Activated naive CD8-positive, alpha-beta T cell (primary cell): ENCODE results near the gene PEG3.

Experiments used
- H3K27ac Mint-ChIP-seq: one replicate; pipeline ENCODE4 v1.8.0; 2021; ENCODE audit warnings: mixed read lengths
- H3K27me3 Mint-ChIP-seq: one replicate; pipeline ENCODE4 v1.8.0; 2021; ENCODE audit warnings: mixed read lengths
- H3K36me3 Mint-ChIP-seq: one replicate; pipeline ENCODE4 v1.8.0; 2021; ENCODE audit warnings: mixed read lengths
- H3K4me1 Mint-ChIP-seq: one replicate; pipeline ENCODE4 v1.8.0; 2021; ENCODE audit warnings: low read depth, mixed read lengths
- H3K4me3 Mint-ChIP-seq: one replicate; pipeline ENCODE4 v1.8.0; 2021; ENCODE audit warnings: mild to moderate bottlenecking, mixed read lengths
- H3K9me3 Mint-ChIP-seq: one replicate; pipeline ENCODE4 v1.8.0; 2021; ENCODE audit warnings: low read depth, mixed read lengths

The PEG3 gene

GRCh38 chr19:56832352-56832928 is 8.1 kb downstream of the PEG3 start:
- peaks cover 43% of the 10 kb centered on the region for H3K9me3 Mint-ChIP-seq
- H3K27me3 Mint-ChIP-seq: peaks cover 4% of the 10 kb centered on the region
- H3K4me1 Mint-ChIP-seq: no peaks in the 10 kb centered on the region
- H3K27ac Mint-ChIP-seq: no peak overlapping the region
- H3K36me3 Mint-ChIP-seq: peaks cover 17% of the 10 kb centered on the region
- H3K4me3 Mint-ChIP-seq: no peak overlapping the region

- no peak overlapping the region for H3K27ac Mint-ChIP-seq
- peaks cover 1% of the 10 kb centered on the region for H3K27me3 Mint-ChIP-seq
- H3K36me3 Mint-ChIP-seq: peaks cover 14% of the 10 kb centered on the region
- no peaks in the 10 kb centered on the region for H3K4me1 Mint-ChIP-seq
- H3K9me3 Mint-ChIP-seq: peaks cover 46% of the 10 kb centered on the region
- no peak overlapping the region for H3K4me3 Mint-ChIP-seq
These were observed 9.3 kb downstream of the PEG3 start for GRCh38 chr19:56831255-56831654.

- no peak overlapping the region for H3K27ac Mint-ChIP-seq
- H3K4me1 Mint-ChIP-seq: no peaks in the 10 kb centered on the region
- H3K4me3 Mint-ChIP-seq: no peak overlapping the region
- H3K27me3 Mint-ChIP-seq: peaks cover 1% of the 10 kb centered on the region
- peaks cover 5% of the 10 kb centered on the region for H3K36me3 Mint-ChIP-seq
- H3K9me3 Mint-ChIP-seq: peaks cover 32% of the 10 kb centered on the region
These were observed 10.9 kb downstream of the PEG3 start for GRCh38 chr19:56829596-56829995.

GRCh38 chr19:56827708-56828107 is 12.8 kb downstream of the PEG3 start:
- H3K9me3 Mint-ChIP-seq: peaks cover 28% of the 10 kb centered on the region
- peaks cover 1% of the 10 kb centered on the region for H3K27me3 Mint-ChIP-seq
- peaks cover under 1% of the 10 kb centered on the region for H3K36me3 Mint-ChIP-seq
- no peak overlapping the region for H3K4me3 Mint-ChIP-seq
- H3K4me1 Mint-ChIP-seq: no peaks in the 10 kb centered on the region
- H3K27ac Mint-ChIP-seq: no peak overlapping the region

GRCh38 chr19:56823956-56824355 is 16.6 kb downstream of the PEG3 start:
- peaks cover 23% of the 10 kb centered on the region for H3K9me3 Mint-ChIP-seq
- peaks cover 6% of the 10 kb centered on the region for H3K36me3 Mint-ChIP-seq
- H3K27me3 Mint-ChIP-seq: no peaks in the 10 kb centered on the region
- no peak overlapping the region for H3K27ac Mint-ChIP-seq
- H3K4me3 Mint-ChIP-seq: no peak overlapping the region
- H3K4me1 Mint-ChIP-seq: no peaks in the 10 kb centered on the region

- Mint-ChIP-seq H3K9me3 (peaks cover 26% of the 10 kb centered on the region), H3K27me3 (no peaks in the 10 kb centered on the region), H3K4me1 (no peaks in the 10 kb centered on the region), H3K36me3 (peaks cover 6% of the 10 kb centered on the region), H3K4me3 (no peak overlapping the region), H3K27ac (no peak overlapping the region)
These were observed 17.1 kb downstream of the PEG3 start for GRCh38 chr19:56823417-56823816.

GRCh38 chr19:56822755-56823154 is 17.8 kb downstream of the PEG3 start:
- H3K9me3 Mint-ChIP-seq: peaks cover 28% of the 10 kb centered on the region
- H3K4me3 Mint-ChIP-seq: no peak overlapping the region
- H3K27me3 Mint-ChIP-seq: no peaks in the 10 kb centered on the region
- H3K4me1 Mint-ChIP-seq: no peaks in the 10 kb centered on the region
- no peak overlapping the region for H3K27ac Mint-ChIP-seq
- peaks cover 6% of the 10 kb centered on the region for H3K36me3 Mint-ChIP-seq

GRCh38 chr19:56821675-56822074 is 18.9 kb downstream of the PEG3 start:
- H3K36me3 Mint-ChIP-seq: peaks cover 9% of the 10 kb centered on the region
- H3K4me1 Mint-ChIP-seq: no peaks in the 10 kb centered on the region
- H3K27me3 Mint-ChIP-seq: no peaks in the 10 kb centered on the region
- H3K27ac Mint-ChIP-seq: no peak overlapping the region
- H3K9me3 Mint-ChIP-seq: peaks cover 33% of the 10 kb centered on the region
- no peak overlapping the region for H3K4me3 Mint-ChIP-seq

- Mint-ChIP-seq H3K4me3 (no peak overlapping the region), H3K27ac (no peak overlapping the region), H3K9me3 (peaks cover 34% of the 10 kb centered on the region), H3K36me3 (peaks cover 10% of the 10 kb centered on the region), H3K27me3 (no peaks in the 10 kb centered on the region), H3K4me1 (no peaks in the 10 kb centered on the region)
These were observed 19.3 kb downstream of the PEG3 start for GRCh38 chr19:56821209-56821608.

GRCh38 chr19:56819166-56819565 is 21.4 kb downstream of the PEG3 start:
- no peaks in the 10 kb centered on the region for H3K27me3 Mint-ChIP-seq
- H3K36me3 Mint-ChIP-seq: peaks cover 10% of the 10 kb centered on the region
- peaks cover 44% of the 10 kb centered on the region for H3K9me3 Mint-ChIP-seq
- no peak overlapping the region for H3K27ac Mint-ChIP-seq
- H3K4me1 Mint-ChIP-seq: no peaks in the 10 kb centered on the region
- H3K4me3 Mint-ChIP-seq: no peak overlapping the region

GRCh38 chr19:56814656-56815055 is 25.9 kb downstream of the PEG3 start:
- Mint-ChIP-seq H3K4me3 (no peak overlapping the region), H3K4me1 (no peaks in the 10 kb centered on the region), H3K9me3 (peaks cover 46% of the 10 kb centered on the region), H3K27ac (no peak overlapping the region), H3K36me3 (peaks cover 8% of the 10 kb centered on the region), H3K27me3 (no peaks in the 10 kb centered on the region)

- H3K9me3 Mint-ChIP-seq: peaks cover 35% of the 10 kb centered on the region
- no peaks in the 10 kb centered on the region for H3K4me1 Mint-ChIP-seq
- no peak overlapping the region for H3K27ac Mint-ChIP-seq
- no peak overlapping the region for H3K4me3 Mint-ChIP-seq
- peaks cover 4% of the 10 kb centered on the region for H3K36me3 Mint-ChIP-seq
- H3K27me3 Mint-ChIP-seq: no peaks in the 10 kb centered on the region
These were observed 27.0 kb downstream of the PEG3 start for GRCh38 chr19:56813531-56813930.

- Mint-ChIP-seq H3K36me3 (peaks cover 2% of the 10 kb centered on the region), H3K27ac (no peak overlapping the region), H3K4me3 (no peak overlapping the region), H3K4me1 (no peaks in the 10 kb centered on the region), H3K27me3 (no peaks in the 10 kb centered on the region), H3K9me3 (peaks cover 33% of the 10 kb centered on the region)
These were observed 29.0 kb downstream of the PEG3 start for GRCh38 chr19:56811480-56811879.

GRCh38 chr19:56810260-56810659 is 30.3 kb downstream of the PEG3 start:
- Mint-ChIP-seq H3K36me3 (peaks cover 6% of the 10 kb centered on the region), H3K4me1 (no peaks in the 10 kb centered on the region), H3K27ac (no peak overlapping the region), H3K9me3 (peaks cover 37% of the 10 kb centered on the region), H3K4me3 (no peak overlapping the region), H3K27me3 (no peaks in the 10 kb centered on the region)

- H3K27ac Mint-ChIP-seq: no peak overlapping the region
- H3K4me3 Mint-ChIP-seq: no peak overlapping the region
- no peaks in the 10 kb centered on the region for H3K27me3 Mint-ChIP-seq
- peaks cover 6% of the 10 kb centered on the region for H3K36me3 Mint-ChIP-seq
- H3K4me1 Mint-ChIP-seq: no peaks in the 10 kb centered on the region
- H3K9me3 Mint-ChIP-seq: peaks cover 32% of the 10 kb centered on the region
These were observed 31.7 kb downstream of the PEG3 start for GRCh38 chr19:56808717-56809392.

GRCh38 chr19:56806639-56807038 is 33.9 kb downstream of the PEG3 start:
- Mint-ChIP-seq H3K27me3 (no peaks in the 10 kb centered on the region), H3K4me1 (no peaks in the 10 kb centered on the region), H3K36me3 (peaks cover 7% of the 10 kb centered on the region), H3K9me3 (peaks cover 30% of the 10 kb centered on the region), H3K4me3 (no peak overlapping the region), H3K27ac (no peak overlapping the region)
